OCI-LY7 (cell line): ENCODE results near the gene ZFHX3. TPM values are rescaled to one million over a fixed set of nuclear protein-coding genes. Genes with fewer than 3 reads are reported as not detected.

Source experiments
- BruUV-seq: library from RNA; stranded (reverse); fragments of 400-500 nt; replicated peaks from 2 replicates; lab custom pipeline; 2021; lab: Mats Ljungman, UMichigan
- CTCF ChIA-PET: fragments of 300-600 bp; sonication (Branson Sonifier 250); formaldehyde crosslinking; loops from one replicate; lab custom pipeline; 2022; ENCODE audit warnings: antibody characterized with exemption; ENCODE audit not compliant: unreplicated experiment; lab: Charles Lee
- POLR2A ChIA-PET: fragments of 300-600 bp; sonication (Branson Sonifier 250); formaldehyde crosslinking; loops from one replicate; lab custom pipeline; 2022; ENCODE audit warnings: antibody characterized with exemption; lab: Charles Lee
- DNase-seq: peaks from one replicate; pipeline ENCODE4 v3.0.0-alpha.2; 2015; ENCODE audit warnings: low spot score
- H2AFZ ChIP-seq: fragments of 200-600 bp; sonication (generic), shearing (Covaris generic); 2 replicates; pipeline ENCODE4 v1.6.1; 2014; ENCODE audit warnings: mild to moderate bottlenecking, antibody characterized with exemption, low read length, moderate library complexity
- H3K27ac ChIP-seq: fragments of 200-600 bp; sonication (generic); 2 replicates; pipeline ENCODE4 v1.5.1; 2014; ENCODE audit warnings: mixed run types, low read depth, mild to moderate bottlenecking, moderate library complexity, low read length, inconsistent platforms; ENCODE audit not compliant: poor library complexity, severe bottlenecking
- H3K36me3 ChIP-seq: fragments of 200-600 bp; sonication (generic); 2 replicates; pipeline ENCODE4 v1.6.1; 2014; ENCODE audit warnings: mild to moderate bottlenecking, antibody characterized with exemption, low read length, moderate library complexity, mixed read lengths; ENCODE audit not compliant: insufficient read depth
- H3K4me1 ChIP-seq: fragments of 200-600 bp; sonication (generic); 2 replicates; pipeline ENCODE4 v1.5.1; 2014; ENCODE audit warnings: mild to moderate bottlenecking, low read length; ENCODE audit not compliant: insufficient read depth, poor library complexity, severe bottlenecking
- H3K4me2 ChIP-seq: fragments of 200-600 bp; sonication (generic); 2 replicates; pipeline ENCODE4 v1.6.1; 2014; ENCODE audit warnings: mild to moderate bottlenecking, low read length
- H3K4me3 ChIP-seq: fragments of 200-600 bp; sonication (generic); 2 replicates; pipeline ENCODE4 v1.5.1; 2014; ENCODE audit warnings: mild to moderate bottlenecking, low read depth, low read length; ENCODE audit not compliant: poor library complexity, severe bottlenecking
- H3K79me2 ChIP-seq: fragments of 200-600 bp; sonication (generic); 2 replicates; pipeline ENCODE4 v1.6.1; 2016; ENCODE audit warnings: low read depth, mild to moderate bottlenecking, low read length, moderate library complexity, mixed read lengths; ENCODE audit not compliant: insufficient read depth
- H3K9me2 ChIP-seq: fragments of 200-600 bp; sonication (generic); 2 replicates; pipeline ENCODE4 v1.6.1; 2016; ENCODE audit warnings: mild to moderate bottlenecking, low read length, mixed read lengths; ENCODE audit not compliant: insufficient read depth
- H3K9me3 ChIP-seq: fragments of 200-600 bp; sonication (generic); 2 replicates; pipeline ENCODE4 v1.6.1; 2014; ENCODE audit warnings: mild to moderate bottlenecking, mixed run types, low read length, mixed read lengths
- H4K20me1 ChIP-seq: fragments of 200-600 bp; sonication (generic); 2 replicates; pipeline ENCODE4 v1.6.1; 2014; ENCODE audit warnings: mild to moderate bottlenecking, antibody characterized with exemption, low read length, moderate library complexity, mixed read lengths; ENCODE audit not compliant: insufficient read depth
- CTCF ChIP-seq: fragments of 200-600 bp; sonication (generic); conservative IDR thresholded peaks from 2 replicates; pipeline ENCODE4 v1.5.1; 2014; ENCODE audit warnings: mild to moderate bottlenecking, antibody characterized with exemption, low read length, moderate library complexity, mixed read lengths
- EZH2phosphoT487 ChIP-seq: fragments of 200-600 bp; sonication (generic); IDR thresholded peaks from 2 replicates; pipeline ENCODE4 v1.6.1; 2018; ENCODE audit warnings: low read depth, borderline replicate concordance, mild to moderate bottlenecking, mixed run types, antibody characterized with exemption, low read length, moderate library complexity, mixed read lengths
- intact Hi-C: fragments of 100-400 bp; cut with micrococcal nuclease; formaldehyde crosslinking; loops from one replicate; pipeline ENCODE4 v1.10.0; 2022; ENCODE audit not compliant: unreplicated experiment
- total RNA-seq, 2 experiments: library from RNA; depleted of rRNA in 1 of 2; stranded (reverse); fragments of >200 nt in 1 of 2; shearing (Covaris generic) in 1 of 2; gene quantifications; 2 replicates each; pipeline ENCODE4 v1.2.3, GENCODE V29; 2014 to 2022

The ZFHX3 gene
- total RNA-seq, 2 experiments from 2014 or later, result 1.3 to 6.2 TPM

DNA sequence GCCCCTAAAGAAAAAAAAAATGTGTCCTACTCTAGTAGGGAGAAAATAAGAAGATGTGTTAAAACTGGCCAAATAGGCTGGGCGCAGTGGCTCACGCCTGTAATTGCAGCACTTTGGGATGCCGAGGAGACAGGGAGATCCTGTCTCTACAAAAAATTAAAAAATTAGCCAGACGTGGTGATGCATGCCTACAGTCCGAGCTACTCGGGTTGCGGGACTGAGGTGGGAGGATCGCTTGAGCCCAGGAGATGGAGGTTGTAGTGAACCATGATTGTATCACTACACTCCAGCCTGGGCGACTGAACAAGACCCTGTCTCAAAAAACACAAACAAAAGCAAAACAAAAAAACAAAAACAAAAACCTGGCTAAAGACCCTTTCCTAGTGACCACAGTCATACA is 15.9 kb downstream of the ZFHX3 start:
- Histone ChIP-seq H3K4me3 (no peak overlapping the region), H3K4me2 (no peak overlapping the region)
- no TSS peak for BruUV-seq

GRCh38 chr16:73031155-73031866 is 16.6 kb downstream of the ZFHX3 start:
- H4K20me1 ChIP-seq, result no peaks in the 10 kb centered on the region; the same call in 1 of the 2 replicates
- H2AFZ ChIP-seq, result no peak overlapping the region
- H3K36me3 ChIP-seq, result no peaks in the 10 kb centered on the region
- ChIA-PET POLR2A (interaction anchor here (0.5 to 0.6 kb wide), 2 partner anchors 49 to 467 kb away, joined by 3 to 5 read pairs; no protein-coding TSS in a partner anchor), CTCF (no interaction called here)
- H3K4me2 ChIP-seq, result no peak overlapping the region
- BruUV-seq, result no TSS peak
- no peaks in the 10 kb centered on the region for H3K4me1 ChIP-seq
- no peaks in the 10 kb centered on the region for H3K9me2 ChIP-seq
- no peak overlapping the region for H3K27ac ChIP-seq
- H3K9me3 ChIP-seq, result no peaks in the 10 kb centered on the region
- TF ChIP-seq EZH2phosphoT487 (no peak), CTCF (no peak)
- no peak for DNase-seq
- no peaks in the 10 kb centered on the region for H3K79me2 ChIP-seq
- H3K4me3 ChIP-seq, result no peak overlapping the region
- intact Hi-C loops, result no loop called here

More for the DNA sequence above, 15.9 kb downstream of the ZFHX3 start:
- Histone ChIP-seq H3K9me2 (no peaks in the 10 kb centered on the region), H3K36me3 (no peaks in the 10 kb centered on the region), H2AFZ (no peak overlapping the region), H3K4me1 (peaks cover under 1% of the 10 kb centered on the region), H4K20me1 (no peaks in the 10 kb centered on the region; the same call in 1 of the 2 replicates), H3K9me3 (no peaks in the 10 kb centered on the region), H3K79me2 (no peaks in the 10 kb centered on the region), H3K27ac (no peak overlapping the region)
- DNase-seq, result no peak
- CTCF ChIA-PET, result no interaction called here
- TF ChIP-seq EZH2phosphoT487, result no peak
- no peak for TF ChIP-seq CTCF
- POLR2A ChIA-PET, result interaction anchor here (0.5 kb wide), 1 partner anchor 467 kb away, joined by 5 read pairs; no protein-coding TSS in a partner anchor
- intact Hi-C loops, result no loop called here
